Measurements from ENCODE around the gene PPP1R13L.
A peak's percentile ranks its signal among the peaks of the same experiment; 100 is the strongest.
"Not testable (repeated sequence)": the region's sequence is repeated elsewhere in the genome, so short reads cannot be mapped to it uniquely, and the experiment has no call there.

PPP1R13L gene

GRCh38 chr19:45404557-45405434 is at the start of gene PPP1R13L:
Gene PPP1R13L, minus strand, starts transcription at chr19:45405069. Its CDS starts 6,751 bp downstream, at chr19:45398318.
- DNase-seq (ENCODE audit: low read depth, low spot score) = peak; percentile 86

- DNase-seq (ENCODE audit: low read depth, low spot score) = no peak
Observed at GRCh38 chr19:45451850-45452387, 47.0 kb upstream of the PPP1R13L start.

GRCh38 chr19:45451131-45451849 is 46.4 kb upstream of the PPP1R13L start:
- DNase-seq (ENCODE audit: low read depth, low spot score) = peak; percentile 66

- DNase-seq (ENCODE audit: low read depth, low spot score) = no peak
Observed at GRCh38 chr19:45450012-45450333, 45.1 kb upstream of the PPP1R13L start.

- DNase-seq (ENCODE audit: low read depth, low spot score) = no peak
Observed at GRCh38 chr19:45448887-45449299, 44.0 kb upstream of the PPP1R13L start.

GRCh38 chr19:45448425-45448756 is 43.5 kb upstream of the PPP1R13L start:
- no peak for DNase-seq (ENCODE audit: low read depth, low spot score)

- no peak for DNase-seq (ENCODE audit: low read depth, low spot score)
Observed at GRCh38 chr19:45446944-45447343, 42.1 kb upstream of the PPP1R13L start.

GRCh38 chr19:45446295-45446694 is 41.4 kb upstream of the PPP1R13L start:
- peak; percentile 57 for DNase-seq (ENCODE audit: low read depth, low spot score)

- DNase-seq (ENCODE audit: low read depth, low spot score) = no peak
Observed at GRCh38 chr19:45445139-45445538, 40.3 kb upstream of the PPP1R13L start.

GRCh38 chr19:45444318-45445041 is 39.6 kb upstream of the PPP1R13L start:
- DNase-seq (ENCODE audit: low read depth, low spot score) = peak; percentile 96

- peak; percentile 96 for DNase-seq (ENCODE audit: low read depth, low spot score)
Observed at GRCh38 chr19:45443462-45444317, 38.8 kb upstream of the PPP1R13L start.

- DNase-seq (ENCODE audit: low read depth, low spot score) = no peak
Observed at GRCh38 chr19:45442778-45443461, 38.1 kb upstream of the PPP1R13L start.

- DNase-seq (ENCODE audit: low read depth, low spot score) = no peak
Observed at GRCh38 chr19:45442408-45442777, 37.5 kb upstream of the PPP1R13L start.

- no peak for DNase-seq (ENCODE audit: low read depth, low spot score)
Observed at GRCh38 chr19:45440873-45441654, 36.2 kb upstream of the PPP1R13L start.

- no peak for DNase-seq (ENCODE audit: low read depth, low spot score)
Observed at GRCh38 chr19:45440259-45440638, 35.4 kb upstream of the PPP1R13L start.

- peak; percentile 92 for DNase-seq (ENCODE audit: low read depth, low spot score)
Observed at GRCh38 chr19:45439569-45440258, 34.8 kb upstream of the PPP1R13L start.

GRCh38 chr19:45439190-45439568 is 34.3 kb upstream of the PPP1R13L start:
- no peak for DNase-seq (ENCODE audit: low read depth, low spot score)

- no peak for DNase-seq (ENCODE audit: low read depth, low spot score)
Observed at GRCh38 chr19:45437328-45437727, 32.5 kb upstream of the PPP1R13L start.

GRCh38 chr19:45432543-45432942 is 27.7 kb upstream of the PPP1R13L start:
- not testable (repeated sequence) for DNase-seq (ENCODE audit: low read depth, low spot score)
